ENCODE data around the gene C2orf66.

C2orf66 gene

DNA sequence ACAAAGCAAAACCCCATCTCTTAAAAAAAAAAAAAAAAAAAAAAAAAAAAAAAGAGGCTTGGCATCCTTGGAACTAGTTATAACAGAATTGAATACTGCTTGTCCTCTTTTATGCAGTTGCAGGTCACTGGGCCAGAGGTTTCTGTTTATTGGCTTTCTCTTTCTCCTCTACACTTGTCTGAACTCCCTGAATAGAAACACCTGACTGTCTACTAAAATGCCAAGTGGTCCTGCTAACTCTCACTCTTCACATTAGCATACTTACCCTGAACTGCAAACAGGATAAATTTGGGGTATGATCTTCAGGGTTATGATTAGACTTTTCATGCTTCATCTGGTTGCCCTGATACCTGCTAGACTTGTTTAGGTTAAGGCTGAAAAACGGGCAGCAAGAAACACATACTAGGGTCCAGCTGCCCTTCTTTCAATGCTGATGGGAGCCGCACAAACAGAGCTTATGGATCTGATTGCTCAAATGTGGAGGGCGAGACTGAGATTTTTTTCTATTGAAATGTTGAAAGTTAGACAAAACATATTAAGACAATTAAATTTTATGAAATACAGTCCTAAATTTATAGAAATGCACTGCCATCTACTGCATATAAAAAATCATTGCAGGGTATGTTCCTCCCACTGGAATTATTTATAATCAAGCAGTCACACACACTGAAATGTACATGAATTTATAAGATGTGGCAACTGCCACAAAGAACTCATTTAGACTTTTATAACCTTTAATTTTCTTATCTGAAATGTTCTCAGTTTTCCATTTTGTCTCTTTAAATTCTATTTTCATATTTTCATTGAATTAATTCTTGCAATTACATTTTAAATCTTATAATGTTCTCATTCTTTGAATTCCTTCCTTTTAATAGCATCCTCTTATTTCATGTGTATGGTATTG, 50.4 kb downstream of the C2orf66 start:
- DNase-seq, result no peak
